ENCODE measurements around the gene TTLL7. TPM values are rescaled to one million over a fixed set of nuclear protein-coding genes. Genes with fewer than 3 reads are reported as not detected.
A peak's percentile ranks its signal among the peaks of the same experiment; 100 is the strongest.

Gene TTLL7
- total RNA-seq, 1 donor from 2014 or later: 134 TPM

DNA sequence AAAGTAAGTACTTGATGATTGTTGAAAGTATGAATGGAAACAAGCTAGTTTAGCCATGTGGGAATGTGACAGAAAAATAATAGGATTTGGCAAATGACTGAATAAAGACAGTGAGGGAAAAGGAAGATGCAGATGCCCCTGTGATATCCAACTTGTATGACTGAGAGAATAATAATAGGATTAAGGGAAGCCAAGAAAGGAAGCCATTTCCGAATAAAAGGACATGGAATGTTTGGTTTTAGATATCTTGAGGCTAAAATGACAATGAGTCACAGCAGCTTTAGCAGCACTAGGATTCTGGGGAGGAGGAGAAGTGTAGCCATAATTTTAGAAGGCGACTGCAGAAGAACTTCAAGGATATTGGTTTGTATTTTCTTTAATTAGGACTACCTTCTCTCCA lies 109.2 kb downstream of the TTLL7 start:
- DNase-seq (ENCODE audit: low spot score in 2 of 2) (no peak), FAIRE-seq (no peak)

DNA sequence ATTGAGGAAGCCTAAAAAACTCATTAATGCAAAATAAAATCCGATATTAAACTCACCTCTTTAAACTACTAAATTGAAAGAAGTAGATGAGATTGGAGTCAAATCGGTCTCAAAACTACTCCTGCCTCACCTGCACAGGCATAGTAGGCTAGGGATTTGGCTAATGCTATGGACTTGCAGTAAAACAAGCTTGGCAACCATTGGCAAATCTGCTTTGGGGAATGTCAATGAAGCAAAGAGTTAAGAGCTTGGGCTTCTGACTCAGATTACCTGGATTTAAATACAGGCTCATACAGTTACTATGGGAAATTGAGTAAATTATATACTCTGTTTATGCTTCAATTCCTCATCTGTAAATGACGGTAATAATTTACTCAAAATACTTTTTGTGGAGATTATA lies 111.4 kb downstream of the TTLL7 start:
- no peak for DNase-seq (ENCODE audit: low spot score in 2 of 2)
- no peak for FAIRE-seq

DNA sequence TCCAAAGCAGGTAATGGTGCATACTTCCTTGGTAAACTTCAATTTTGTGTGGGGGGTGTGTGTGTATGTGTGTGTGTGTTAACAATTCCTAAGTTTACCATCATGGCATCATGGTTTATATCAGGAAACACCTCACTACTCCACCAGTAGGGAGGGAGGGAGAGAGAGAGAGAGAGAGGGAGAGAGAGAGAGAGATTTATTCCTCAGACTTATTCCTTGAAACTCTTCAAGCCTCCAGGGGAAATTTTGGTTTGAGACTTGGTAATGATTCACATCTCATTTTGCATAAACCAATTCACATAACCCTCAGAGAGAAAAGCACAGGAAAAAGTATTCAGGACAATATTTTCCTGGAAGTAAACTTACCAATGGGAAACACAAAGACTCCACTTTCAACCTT lies 115.0 kb downstream of the TTLL7 start:
- no peak for FAIRE-seq
- DNase-seq (ENCODE audit: low spot score in 2 of 2): no peak

DNA sequence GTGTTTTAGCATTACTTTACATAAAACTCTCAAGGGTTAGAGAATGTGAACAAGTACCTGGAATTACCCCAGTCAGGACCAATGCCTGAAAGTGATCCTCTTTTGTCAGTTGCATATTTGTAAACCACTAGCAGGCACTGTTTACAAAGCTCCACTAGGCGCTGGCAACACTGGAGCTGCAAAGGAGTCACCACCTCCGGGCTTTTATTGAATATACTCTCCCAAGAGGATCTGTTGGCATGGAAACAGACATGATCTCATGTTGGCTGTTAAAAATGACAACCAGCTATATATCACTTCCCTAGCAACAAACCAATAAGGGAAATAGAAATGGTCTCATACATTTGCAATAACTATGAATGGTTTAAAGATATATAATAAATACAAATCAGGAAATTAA lies 116.0 kb downstream of the TTLL7 start:
- DNase-seq (ENCODE audit: low spot score in 2 of 2) (no peak), FAIRE-seq (no peak)

DNA sequence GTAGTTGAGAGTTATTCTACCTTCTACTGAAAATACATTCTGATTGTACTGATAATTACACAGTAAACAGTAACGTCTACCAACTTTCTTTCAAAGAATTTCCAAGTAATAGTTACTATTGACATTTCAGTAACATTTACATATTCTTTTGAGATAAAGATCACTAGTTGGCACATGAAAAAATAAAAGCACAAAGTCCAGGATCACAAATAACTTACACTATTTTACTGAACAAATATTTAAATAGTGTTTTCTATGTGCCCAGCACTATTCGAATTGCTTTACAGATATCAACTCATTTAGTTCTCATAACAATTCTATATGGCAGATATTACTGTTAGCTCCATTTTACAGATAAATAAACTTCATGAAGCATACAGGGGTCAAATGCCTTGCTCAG lies 126.4 kb downstream of the TTLL7 start:
- no peak for DNase-seq (ENCODE audit: low spot score in 2 of 2)
- no peak for FAIRE-seq

DNA sequence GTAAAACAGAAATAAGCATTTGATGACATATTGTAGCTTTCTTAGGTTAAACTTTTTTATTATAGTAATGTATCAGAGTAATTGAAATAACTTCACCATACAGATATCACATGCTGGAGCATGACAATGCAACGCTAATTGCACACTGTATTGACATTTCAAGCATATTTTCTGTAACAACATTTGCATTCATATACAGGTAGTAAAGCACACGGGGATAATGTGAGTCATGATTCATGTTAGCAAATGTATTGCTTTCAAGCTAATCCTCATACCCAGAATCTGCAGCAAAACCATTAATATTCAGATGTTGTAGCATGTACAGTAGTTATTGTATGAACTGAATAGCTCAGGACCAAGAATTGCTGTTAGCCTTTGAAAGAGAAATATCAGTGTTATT lies 133.9 kb downstream of the TTLL7 start:
- no peak for FAIRE-seq
- DNase-seq (ENCODE audit: low spot score in 2 of 2): no peak

DNA sequence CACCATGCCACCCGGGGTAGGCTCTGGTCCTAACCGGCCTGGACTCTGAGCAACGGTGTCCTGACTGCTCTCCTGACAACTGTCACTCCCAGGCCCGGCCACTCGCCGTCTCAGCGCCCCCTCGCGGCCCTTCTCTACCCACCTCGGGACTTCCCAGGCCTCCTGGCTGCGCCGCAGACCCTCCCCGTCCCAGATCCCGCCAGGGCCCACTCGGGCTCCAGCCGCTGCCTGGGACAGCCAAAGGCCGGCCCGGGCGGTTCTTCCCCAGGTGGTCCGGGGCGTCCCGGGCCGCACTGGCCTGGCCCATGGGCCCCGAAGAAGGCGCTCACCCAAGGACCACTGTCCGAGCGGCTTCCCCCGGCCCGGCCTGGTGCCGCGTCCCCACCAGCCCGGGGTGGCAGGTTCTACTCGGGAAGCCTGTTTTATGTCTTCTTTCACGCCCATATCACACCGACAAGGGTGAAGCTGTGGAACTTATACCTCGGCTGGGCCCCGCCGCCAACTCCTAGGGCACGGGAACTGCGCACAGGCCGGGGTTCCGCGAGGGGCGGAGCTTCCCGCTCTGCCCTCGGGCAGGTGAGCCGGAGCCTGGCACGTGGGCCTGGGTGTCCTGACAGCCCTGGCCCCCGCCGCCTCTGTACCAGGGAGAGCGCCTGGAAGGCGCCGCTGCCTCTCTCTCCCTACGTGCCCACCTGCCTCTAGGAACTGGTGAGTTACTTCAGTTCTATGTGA lies 138.3 kb downstream of the TTLL7 start:
- FAIRE-seq (no peak), DNase-seq (ENCODE audit: low spot score in 2 of 2) (peak; percentile 51 to 61)

DNA sequence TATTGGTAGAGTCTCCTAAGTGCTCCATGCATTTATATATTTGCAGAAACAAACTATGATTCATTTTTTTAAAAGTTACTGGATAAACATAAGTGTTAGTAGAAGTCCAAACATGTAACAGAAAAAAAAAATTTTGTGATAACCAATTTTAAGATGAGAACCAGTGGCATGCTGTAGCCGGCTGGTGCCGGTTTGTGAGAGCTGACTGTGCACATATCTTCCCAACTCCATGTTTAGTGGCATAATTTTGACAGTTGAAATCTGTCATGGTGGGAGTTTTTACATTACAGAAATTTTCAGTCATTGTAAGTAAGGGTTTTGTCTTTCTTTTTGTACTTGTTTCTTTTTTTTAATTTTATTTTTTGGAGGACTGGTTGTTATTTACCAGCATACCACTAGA lies 141.2 kb downstream of the TTLL7 start:
- no peak for FAIRE-seq
- DNase-seq (ENCODE audit: low spot score in 2 of 2): no peak

DNA sequence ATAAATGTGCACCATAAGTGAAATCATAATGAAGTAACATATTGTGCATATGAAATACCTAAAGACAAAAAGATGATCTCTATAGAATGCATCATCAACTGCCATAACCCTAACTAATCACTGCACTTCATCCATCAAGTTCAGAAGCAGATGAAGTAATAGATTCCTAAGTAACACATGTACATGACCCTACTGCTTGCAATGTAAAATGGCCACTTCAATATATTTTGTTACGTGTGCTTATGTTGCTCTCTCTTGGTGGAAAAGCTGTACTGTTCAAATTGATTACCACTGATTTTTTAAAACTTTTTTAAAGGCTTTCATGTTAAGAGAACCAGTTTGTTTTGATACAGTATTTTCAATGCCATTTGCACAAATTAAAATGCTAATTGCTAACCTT lies 141.8 kb downstream of the TTLL7 start:
- peak; percentile 64 for FAIRE-seq

DNA sequence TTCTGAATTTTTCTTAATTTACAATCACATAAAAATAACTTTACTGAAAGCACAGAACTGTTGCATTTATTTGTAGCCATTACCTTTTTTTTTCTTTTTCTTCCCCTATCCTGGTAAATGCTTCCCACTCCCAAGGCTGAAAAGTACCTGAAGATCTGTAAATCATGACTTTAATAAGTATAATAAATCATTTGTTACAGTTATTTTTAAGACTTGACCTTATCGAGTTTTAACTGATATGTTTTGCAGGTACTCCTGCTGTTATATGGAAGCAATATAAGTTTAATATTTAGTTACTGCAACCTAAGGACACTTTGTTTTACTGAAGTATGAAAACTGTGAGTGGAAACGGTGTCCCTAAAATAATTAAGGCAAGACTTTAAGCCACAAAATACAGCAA lies 142.6 kb downstream of the TTLL7 start:
- DNase-seq (ENCODE audit: low spot score in 2 of 2): no peak
- no peak for FAIRE-seq

More for the DNA sequence above, 141.8 kb downstream of the TTLL7 start:
- peak; percentile 24 to 34 for DNase-seq (ENCODE audit: low spot score in 2 of 2)

DNA sequence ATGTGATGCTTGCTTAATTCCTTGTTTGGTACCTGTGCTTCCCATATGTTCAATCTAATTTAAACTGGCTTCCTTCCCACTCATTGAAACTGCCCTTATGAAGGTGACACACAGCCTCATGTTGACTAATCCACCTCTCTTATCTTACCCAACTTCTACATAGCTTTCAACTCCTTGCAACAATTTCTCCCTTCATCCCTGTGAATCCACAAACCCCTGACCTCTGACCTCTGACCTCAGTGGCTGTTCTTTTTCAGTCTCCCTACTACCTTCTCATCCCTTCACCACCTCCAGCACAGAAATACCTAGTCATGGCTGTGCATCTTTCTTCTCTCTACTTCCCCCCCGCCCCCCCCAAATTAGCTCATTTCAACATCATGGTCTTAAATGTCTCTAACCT lies 144.5 kb downstream of the TTLL7 start:
- FAIRE-seq (no peak), DNase-seq (ENCODE audit: low spot score in 2 of 2) (no peak)

DNA sequence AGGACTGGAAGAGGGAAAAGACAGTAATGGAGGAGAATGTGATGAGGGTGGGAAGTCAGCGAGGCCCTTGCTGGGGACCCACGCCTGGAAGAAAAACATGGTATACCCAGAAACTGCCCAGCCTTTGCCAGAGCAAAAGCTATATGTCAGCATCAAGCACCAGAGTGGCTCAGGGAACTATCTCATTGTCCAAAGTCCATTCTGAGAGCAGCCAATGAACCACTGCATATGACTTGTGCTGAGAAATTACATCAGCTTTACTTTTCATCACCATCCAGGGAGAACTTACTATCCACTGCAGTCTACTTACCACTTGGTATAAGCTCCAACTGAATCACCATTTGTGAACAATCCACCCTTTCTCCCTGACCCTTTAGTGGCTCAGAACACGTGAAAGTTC lies 148.1 kb downstream of the TTLL7 start:
- DNase-seq (ENCODE audit: low spot score in 2 of 2) (no peak), FAIRE-seq (no peak)

DNA sequence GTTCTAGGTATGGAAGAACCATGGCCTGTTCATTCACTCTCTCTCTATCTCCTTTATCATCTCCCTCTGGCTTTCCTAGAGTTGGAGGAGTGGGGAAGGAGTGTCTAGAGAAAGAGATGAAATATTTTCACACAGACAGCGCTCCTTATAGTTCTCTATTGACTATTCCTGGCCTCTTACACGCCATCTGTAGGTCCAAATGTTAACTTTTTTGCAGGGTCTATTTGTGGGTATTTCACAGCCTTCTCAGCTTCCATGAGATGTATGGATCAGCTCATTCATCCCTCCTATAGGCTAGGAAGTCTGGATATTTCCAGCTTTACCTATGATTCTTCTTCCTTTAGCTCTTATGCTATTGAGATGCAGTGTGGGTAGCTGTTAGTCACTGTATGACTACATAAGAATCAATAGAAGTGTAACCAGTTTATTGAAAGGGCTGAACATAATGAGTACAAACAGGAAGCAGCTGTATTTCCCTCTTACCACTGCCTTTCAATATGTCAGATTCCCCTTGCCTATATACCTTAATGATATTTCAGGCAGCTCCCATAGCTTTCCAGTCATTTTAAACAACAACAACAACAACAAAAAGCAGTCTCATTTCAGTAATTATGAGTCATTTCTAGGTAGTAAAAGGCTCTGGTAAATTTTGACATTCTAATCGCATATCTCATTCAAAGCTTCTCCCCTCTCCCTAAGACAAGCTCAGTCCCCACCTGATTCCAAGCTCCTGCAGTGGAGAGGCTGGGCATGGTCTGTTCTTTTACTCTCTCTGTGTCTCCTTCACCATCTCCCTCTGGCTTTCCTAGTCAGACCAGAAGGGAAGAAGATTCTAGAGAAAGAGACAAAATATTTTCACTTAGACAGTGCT lies 149.5 kb downstream of the TTLL7 start:
- no peak for FAIRE-seq
- no peak for DNase-seq (ENCODE audit: low spot score in 2 of 2)

DNA sequence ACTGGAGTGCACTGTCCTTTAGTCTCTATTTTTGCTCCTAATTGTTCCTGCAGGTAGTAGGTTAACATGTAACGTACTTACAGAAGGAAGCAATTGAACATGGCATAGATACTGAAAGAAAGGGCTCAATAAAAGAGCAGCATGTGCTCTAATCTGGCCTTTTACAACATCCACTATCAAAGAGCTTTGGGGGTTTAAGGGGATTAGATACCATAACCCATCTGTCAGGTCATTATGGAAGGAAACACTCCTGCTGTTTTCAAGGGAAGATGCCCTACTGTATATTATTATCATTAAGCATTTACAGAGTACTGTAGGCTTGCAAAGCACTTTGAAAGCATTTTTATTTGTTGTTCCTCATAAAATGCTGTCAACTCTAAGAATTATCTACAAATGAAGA lies 152.8 kb downstream of the TTLL7 start:
- no peak for DNase-seq (ENCODE audit: low spot score in 2 of 2)
- no peak for FAIRE-seq

DNA sequence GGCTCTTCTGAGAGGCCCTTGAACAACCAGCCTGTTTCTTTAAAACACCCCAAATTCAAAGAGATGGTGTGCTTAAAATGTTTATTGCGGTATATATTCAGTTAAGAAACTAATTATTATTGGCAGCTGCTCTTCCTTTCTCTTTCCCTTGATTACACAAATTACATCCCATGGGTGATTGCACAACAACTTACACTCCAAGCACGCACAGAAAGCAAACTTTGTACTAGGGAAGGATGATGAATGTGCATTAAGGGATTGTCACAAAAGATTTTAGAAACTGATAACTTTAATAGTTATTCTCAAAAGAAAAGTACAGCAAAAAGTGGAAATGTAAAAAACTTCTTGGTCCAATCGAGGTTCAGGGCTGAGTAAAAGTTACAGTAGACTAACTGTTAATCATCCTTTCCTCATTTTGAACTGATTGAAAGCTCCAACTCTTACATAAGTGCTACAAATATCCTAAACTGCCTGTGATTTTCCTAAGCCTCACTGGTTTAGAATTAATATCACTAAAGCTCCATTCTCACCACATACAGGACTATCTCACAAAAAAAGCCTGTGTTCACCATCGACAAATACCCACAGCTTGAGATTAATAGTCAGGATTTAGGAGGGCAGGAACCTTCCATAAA lies 153.4 kb downstream of the TTLL7 start:
- DNase-seq (ENCODE audit: low spot score in 2 of 2) (no peak), FAIRE-seq (no peak)

DNA sequence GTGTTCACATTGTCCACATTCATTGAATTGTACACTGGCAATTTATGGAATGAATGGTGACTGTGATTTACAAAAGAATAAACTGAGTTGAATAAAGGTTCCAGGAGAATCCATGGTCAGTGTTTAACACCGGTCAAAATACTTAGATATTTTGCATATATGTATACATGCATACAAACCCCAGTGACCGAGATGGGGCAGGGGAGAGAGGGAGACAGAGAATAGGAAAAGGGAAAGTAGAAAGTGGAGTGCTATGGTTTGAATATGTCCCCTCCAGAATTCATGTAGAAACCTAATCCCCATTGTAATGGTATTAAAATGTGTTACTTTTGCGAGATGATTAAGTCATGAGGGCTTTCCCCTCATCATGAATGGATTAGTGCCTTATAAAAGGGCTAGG lies 154.4 kb downstream of the TTLL7 start:
- no peak for DNase-seq (ENCODE audit: low spot score in 2 of 2)
- FAIRE-seq: no peak

DNA sequence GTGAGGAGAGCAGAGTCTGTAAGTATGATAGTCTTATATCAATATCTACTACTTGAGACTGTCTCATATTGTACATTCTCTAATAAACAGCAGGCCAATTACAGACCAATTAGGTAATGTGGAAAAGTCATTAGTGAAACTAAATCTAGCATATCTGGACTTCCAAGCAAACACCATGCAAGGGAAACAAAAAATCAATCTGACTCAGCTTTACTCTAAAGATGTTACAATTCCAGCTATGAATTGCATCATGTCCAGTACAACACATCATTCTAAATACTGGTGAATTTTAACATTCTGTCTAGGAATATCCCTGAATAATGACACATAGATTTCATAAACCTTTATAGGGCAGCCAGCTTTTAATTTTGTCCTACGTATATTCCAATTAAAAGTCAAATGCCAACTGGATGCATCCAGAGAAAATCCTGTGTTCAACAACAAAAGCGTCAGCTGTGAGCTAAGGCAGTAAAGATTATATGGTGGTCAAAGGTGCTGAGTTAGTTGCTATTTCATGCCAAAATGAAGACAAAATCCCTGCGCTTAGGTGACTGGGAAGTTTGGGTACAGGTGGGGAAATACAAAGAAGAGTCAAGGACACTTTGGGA lies 159.3 kb downstream of the TTLL7 start:
- DNase-seq (ENCODE audit: low spot score in 2 of 2): no peak
- no peak for FAIRE-seq

DNA sequence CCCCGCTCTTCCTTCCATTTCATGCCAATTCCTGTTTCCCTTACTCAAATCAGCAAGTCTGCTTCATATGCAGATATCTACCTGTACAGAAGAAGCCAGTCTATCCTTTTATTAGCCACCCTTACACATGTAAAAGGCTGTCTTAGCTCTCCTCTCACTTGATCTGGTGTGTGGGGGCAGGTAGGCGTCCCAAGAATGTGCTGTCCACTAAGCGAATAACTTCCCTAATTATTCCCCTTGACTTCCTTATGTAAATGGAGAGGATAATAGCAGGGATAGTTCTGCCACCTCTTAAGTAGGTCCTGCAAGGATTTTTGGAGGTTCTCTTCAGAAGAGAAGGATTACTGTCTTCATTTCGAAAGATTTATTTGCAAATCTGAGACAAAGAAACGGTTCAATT lies 160.4 kb downstream of the TTLL7 start:
- DNase-seq (ENCODE audit: low spot score in 2 of 2) (no peak), FAIRE-seq (no peak)

DNA sequence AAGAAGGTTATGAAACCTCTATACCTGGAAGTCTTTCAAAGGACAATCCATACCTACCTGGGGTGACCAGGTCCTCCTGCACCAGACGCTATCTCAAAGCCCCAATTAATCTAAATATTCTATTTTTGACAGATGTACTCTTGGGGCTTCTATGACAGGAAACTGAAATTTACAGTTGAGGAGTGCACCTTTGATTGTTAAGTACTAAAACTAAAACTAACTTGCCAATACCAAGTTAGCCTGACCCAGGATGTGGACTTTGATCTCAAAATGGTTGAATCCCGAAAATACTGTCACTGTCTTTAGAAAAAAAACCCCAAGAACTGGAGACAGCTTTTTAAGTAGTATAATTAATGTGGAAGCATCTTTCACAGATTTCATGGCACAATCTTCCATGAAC lies 162.4 kb downstream of the TTLL7 start:
- DNase-seq (ENCODE audit: low spot score in 2 of 2) (no peak), FAIRE-seq (no peak)

DNA sequence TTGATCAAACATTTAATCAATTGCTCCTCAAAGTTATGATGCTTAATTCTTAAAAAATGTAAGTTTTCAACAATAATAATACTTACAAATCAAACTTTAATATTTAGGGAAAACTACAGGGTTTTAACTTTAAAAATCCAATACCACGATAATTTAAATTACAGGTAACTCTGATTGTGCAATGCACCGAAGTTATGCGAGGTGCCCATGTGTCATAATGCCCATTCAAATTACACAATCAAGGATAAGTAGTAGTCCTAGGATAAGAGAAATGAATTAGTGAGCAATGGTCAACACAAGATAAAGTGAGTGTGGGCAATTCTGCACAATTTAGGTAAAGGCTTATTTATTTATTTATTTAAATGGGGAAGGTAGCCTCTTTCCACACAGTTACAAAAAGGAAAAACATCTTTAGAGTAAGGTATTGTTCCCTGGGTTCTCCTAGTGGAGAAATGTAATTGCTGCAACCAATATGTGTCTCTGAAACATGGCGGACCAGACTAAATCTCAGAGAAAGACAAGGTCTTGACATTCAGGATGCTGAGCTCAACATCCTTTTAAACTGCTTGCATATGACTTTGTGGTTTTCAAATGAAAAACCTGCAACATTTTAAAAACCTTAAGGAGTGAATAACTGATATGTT lies 164.2 kb downstream of the TTLL7 start:
- no peak for FAIRE-seq
- DNase-seq (ENCODE audit: low spot score in 2 of 2): no peak

DNA sequence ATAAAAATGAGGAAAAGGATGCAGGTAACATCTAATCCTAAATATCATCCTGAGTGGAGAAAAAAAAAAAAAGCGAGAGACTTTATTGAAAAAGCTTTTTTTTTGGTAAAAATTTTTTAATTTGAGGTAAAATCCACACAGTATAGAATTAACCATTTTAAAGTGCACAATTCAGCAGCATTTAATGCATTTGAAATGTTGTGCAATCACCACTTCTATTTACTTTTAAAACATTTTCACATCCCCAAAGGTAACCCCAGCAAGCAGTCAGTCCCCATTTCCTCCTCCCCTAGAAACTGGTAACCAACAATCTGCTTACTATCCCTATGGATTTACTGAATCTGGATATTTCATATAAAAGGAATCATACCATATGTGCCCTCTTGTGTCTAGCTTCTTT lies 166.7 kb downstream of the TTLL7 start:
- FAIRE-seq: no peak
- DNase-seq (ENCODE audit: low spot score in 2 of 2): no peak

All from frontal cortex (tissue), 4 donors.